ENCODE data around the gene TRIP10.
A peak's percentile ranks its signal among the peaks of the same experiment; 100 is the strongest.

TRIP10 gene

DNA sequence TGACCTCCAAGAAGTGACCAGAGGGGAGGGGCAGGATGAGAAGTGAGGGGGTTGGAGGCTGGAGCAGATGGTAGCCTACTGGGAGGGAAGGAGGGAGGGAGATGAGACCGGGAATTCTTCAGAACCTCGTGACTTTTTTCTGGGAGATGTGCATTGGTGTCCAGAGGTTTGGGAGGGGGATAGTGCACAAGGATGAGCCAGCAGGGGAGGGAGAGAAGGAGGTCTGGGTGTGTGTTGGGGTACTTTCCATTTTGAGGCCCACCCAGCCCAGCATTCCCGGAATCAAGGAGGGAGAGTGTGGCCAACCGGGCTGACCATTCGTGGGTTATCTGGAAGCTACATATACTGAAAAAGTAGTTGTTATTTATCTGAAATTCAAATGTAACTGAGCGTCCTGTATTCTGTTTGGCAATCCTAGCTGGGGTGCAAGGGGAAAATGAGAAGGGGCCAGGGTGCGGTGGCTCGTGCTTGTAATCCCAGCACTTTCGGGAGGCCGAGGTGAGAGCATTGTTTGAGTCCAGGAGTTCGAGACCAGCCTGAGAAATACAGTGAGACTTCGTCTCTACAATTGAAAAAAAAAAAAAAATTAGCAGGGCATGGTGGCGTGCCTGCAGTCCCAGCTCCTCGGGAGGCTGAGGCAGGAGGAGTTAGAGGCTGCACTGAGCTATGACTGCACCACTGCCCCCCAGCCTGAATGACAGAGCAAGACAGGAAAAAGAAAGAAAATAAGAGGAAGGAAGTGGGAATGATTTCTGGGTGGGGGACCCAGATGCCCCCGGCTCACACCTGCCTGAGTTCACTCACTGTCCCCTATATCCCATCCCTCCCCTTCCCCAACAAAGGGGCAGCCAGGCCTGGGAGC, 14.6 kb upstream of the TRIP10 start:
- DNase-seq (ENCODE audit: low spot score), result no peak

DNA sequence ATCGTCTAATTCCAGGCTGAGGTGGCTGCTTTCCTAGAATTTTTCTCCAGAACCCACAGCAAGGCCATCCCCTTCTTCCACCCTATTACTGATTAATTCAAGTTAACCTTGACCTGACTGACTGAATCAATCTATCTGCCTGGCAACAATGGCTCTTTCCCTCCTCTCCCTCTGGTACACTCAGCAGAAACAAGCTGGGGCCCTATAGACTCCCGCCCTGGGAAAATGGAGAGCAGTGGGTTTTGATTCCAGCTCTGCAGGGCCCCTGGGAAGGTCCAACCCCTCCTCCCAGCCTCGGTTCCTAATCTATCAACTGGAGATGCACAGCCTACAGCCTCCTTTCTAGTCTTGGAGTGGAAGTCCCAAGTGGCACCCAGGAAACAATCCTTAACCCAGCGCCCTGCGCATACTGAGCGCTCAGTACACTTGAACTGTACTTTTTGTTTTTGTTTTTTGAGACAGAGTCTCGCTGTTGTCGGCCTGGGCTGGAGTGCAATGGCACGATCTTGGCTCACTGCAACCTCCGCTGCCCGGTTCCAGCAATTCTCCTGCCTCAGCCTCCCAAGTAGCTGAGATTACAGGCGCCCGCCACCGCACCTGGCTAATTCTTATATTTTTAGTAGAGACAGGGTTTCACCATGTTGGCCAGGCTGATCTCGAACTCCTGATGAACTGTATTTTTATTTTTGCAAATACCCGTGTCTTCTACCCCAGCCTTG, 13.8 kb upstream of the TRIP10 start:
- no peak for DNase-seq (ENCODE audit: low spot score)

DNA sequence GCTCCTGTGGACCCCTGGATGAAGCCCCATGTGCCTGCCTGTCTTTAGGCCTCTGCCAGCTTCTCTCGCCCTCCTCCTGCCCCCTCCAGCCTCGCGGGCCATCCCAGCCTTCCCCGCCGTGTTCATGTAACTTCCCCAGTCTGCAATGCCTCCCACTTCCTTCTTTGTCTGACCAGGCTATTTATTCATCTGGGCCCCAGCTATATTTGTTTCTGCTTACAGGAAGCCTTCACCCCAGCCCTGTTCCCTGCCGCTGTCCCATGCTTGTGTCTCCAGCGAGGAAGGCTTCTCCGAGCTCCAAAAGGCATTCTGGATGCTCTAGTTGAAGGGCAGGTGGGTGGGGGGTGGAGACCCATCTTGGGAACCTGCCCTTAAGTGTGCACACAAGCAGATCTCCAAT, 11.1 kb upstream of the TRIP10 start:
- DNase-seq (ENCODE audit: low spot score), result no peak

DNA sequence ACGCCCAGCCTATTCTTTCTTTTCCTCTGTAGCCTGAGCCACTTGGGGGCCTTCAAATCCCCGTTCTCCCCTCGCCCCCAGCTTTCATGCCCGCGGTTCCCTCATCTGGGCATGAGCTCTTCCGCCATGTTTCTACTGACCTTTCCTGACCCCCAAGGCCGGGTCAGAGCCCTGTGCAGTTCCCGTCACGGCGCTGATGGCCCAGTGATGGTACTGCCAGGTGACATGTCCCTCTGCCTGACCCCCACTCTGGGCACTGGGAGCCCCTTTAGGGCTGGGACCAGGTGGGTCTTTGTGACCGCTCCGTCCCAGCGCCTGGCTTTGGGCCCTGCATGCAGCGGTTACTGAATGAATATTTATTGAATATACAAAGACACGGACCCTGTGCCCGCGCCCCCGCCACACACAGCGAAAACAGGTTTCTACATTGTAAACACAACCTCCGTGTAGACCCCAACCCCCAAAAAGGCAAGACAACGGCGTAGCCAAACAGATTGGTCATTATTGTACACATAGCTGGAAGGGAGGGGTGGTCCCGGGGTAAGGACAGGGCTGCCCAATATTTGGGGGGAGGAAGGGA, 9.8 kb upstream of the TRIP10 start:
- DNase-seq (ENCODE audit: low spot score), result no peak

DNA sequence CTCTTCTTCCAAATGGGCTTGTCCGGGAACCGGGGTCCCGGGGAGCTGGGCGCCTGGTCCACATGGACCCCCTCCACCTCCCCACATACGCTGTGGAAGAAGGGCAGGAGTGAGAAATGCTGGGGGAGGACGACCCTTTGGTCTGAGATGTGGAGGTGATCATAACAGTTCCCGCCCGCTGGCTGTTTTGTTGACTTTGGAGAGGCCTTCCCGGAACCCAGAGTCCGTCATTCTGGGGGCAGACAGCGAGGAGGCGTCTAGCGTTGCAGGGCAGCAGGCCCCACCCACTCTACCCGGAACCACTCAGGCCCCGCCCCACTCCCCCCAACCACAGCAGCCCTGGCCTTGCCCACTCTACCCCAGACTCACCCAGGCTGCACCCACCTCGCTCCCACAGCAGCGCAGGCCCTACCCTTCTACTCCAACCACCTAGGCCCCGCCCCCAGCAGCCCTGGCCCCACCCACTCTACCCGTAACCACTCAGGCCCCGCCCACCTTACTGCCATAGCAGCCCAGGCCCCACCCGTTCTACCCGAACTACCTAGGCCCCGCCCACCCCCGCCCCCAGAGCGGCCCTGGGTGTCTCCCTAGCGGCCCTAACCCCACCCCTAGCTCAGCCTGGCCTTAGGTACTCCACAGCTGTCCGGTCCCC, 9.2 kb upstream of the TRIP10 start:
- DNase-seq (ENCODE audit: low spot score), result no peak

DNA sequence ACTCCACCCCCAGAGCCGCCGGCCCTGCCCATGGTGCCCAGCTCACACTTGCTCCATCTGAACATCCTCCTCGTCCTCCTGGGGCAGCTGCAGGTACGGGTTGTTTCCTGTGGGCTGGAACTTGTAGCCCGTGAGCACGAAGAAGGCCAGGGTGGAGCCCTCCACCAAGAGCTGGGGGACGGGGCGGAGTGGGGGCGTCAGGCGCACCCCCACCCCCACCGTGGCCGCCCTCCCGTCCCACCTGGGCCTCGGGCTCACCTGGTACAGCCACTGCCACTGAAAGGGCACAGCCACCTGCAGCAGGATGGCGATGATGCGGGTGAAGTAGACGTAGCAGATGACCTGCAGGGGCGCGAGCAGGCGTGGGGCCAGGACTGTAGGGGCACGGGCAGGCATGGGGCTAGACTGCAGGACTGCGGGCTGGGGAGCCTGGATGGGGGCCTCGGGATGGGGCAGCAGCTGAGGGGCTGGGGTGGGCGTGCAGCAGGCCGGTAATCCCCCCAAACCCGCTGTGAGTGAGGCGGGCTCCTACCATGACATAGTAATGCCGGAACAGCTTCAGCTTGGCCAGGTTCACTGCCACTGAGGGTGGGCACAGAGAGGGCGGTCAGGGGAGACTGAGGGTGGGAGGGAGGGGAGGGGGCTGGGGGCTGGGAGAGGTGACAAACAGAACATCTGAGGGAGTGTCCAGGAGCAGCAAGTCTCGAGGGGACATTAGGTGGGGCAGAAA, 8.4 kb upstream of the TRIP10 start:
- DNase-seq (ENCODE audit: low spot score), result no peak

DNA sequence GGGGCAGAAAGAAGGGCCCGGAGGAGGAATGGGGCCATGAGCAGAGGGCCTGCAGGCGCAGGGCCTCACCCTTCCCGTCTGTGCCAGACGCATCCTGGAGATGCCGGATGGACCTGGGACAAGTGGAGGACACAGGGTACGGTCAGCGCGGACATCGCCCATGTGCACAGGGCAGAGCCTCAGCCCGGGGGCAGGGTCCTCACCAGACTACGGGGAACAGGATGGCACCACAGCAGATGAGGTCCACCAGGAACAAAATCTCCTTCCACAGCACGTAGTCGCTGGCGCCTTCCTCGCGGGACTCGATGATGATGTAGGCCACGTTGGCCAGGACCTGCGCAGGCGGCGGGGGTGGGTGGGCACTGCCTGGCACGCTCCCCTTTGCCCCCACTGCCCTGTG, 7.7 kb upstream of the TRIP10 start:
- DNase-seq (ENCODE audit: low spot score), result no peak

DNA sequence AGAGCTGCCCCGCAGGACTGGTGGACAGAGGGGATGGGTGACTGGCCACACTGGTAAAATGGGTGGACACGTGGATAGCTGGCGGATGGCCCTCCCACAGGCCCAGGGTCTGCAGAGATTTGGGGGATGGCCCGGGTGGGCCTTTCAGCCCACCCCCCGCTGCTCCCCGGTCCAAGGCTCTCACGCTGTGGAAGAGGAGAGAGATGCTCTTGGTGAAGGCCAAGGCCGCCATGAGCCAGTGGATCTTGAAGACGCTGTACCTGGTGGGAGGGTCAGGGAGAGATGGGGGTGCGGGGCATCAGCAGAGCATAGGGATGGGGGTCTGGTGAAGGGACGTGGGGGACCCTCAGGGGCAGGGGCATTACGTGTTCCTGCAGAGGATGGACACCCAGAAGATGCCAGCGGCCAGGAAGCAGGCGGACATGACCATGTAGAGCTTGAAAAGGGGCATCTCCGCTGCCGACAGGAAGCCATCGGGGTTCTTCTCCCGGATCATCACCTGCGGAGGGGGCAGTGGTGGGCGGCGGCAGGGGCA, 6.6 kb upstream of the TRIP10 start:
- no peak for DNase-seq (ENCODE audit: low spot score)

DNA sequence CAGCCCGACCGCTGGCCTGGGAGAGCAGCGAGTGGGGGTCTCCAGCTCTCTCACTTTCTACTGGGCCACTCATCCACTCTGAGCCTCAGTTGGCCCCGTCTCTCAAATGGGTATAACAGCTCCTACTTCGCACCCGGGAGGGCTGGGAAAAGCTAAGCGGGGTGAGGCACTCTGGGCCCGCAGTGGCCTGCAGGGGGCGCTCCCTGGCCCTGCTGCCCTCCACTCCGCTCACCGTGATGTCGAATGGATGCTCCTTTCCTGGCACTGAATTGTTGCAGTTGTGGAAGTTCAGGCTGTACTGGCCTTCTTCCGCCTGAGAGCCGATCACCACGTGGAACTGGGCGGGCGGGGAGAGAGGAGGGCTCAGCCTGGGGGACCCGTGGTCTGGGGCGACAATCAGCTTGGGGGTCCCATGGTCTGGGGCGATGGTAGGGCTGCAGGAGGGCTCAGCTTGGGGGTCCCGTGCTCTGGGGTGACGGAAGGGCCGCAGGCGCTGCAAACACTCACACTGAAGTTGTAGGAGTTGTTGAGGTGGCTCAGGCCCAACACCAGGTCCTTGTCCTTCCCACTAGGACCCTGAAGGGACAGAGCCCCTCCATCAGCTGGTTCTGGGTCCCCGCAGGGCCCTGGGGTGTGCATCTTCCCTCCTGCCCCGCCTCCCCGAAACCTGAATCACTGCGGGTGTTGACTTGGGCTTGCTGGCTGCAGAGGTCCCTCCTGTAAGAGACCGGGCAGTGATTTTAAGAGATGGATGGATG, 6.0 kb upstream of the TRIP10 start:
- no peak for DNase-seq (ENCODE audit: low spot score)

DNA sequence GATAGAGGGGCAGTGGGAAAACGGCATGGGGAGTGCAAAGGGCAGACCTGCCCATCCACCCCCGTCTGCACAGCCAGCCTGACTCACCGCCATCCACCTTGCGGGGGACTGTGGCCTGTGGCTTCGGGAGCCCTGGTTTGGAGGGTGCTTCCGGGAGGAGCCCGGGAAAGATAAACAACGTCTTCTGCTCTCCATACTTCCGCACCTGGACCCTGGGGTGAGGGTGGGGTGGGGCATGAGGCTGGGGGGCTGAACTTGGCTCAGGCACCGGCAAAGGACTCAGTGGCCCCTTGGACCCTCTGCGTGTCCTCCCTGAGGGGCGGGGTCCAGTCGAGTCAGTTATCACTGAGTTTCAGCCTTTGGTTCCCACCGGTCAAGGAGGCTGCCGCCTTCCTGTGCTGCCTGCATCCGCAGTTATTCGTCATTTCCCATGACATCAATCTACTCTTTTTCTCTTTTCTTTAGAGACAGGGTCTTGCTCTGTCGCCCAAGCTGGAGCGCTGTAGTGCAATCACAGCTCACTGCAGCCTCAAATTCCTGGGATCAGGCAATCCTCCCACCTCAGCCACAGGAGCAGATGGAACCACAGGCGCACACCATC, 5.3 kb upstream of the TRIP10 start:
- no peak for DNase-seq (ENCODE audit: low spot score)

DNA sequence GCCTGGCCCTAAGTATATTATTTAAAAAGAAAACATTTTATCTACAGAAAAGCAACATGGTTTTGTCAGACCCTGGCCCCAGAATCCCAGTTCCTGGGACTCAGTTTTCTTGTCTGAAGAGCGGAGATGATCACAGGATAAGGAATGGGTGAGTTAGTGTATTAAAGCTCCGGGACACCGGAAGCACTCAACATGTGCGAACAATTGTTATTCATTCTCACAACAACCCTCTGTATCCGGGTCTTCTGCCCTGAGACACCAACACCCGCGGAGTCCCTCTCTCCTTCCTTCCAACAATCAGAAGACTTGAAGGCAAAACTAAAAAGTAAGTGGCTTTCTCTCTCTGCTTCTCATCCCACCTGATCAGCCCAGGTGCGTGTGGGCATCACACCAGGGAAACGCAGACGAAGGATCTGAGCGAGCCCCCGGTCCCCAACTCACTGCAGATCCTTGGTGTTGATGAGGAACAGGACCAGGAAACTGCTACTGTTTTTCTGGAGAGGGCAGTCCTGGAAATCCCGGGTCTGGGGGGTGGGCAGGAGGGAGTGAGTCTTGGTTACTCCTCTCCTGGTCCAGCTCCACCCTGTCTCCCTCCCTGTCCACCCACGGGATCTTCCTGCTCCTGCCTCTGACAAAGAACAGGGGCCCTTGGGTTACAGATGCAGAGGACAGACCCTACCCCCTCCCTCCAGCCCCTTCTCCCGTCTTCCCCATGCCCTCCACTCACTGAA, 4.1 kb upstream of the TRIP10 start:
- no peak for DNase-seq (ENCODE audit: low spot score)

DNA sequence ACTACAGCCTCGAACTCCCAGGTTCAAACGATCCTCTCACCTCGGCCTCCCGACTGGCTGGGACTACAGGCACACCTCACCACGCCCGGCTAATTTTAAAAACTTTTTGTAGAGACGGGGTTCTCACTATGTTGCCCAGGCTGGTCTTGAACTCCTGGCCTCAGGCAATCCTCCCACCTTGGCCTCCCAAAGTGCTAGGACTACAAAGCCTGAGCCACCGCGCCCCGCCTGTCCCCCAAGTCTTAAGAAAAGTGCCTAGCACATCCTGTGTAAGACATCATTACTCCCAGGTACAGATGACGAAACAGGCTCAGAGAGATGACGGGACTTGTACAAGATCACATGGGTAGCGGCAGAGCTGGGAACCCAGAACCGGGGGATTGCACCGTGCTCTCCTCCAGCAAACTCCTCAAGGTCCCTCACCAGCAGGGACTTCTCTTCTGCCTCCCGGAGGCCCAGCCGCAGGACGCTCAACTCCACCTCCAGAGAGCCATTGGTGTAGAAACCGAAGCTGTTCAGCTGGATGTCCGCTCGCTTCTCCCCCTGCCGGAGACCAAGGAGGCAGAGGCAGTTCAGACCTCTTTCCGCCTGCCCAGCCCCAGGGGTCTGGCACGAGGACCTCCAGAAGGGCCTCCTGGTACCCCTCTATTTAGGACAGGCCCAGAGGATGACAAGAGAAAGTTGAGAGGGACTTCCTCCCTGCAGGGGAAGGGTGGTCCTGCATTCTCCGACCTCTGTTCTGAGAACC, 3.1 kb upstream of the TRIP10 start:
- peak; percentile 83 for DNase-seq (ENCODE audit: low spot score)

DNA sequence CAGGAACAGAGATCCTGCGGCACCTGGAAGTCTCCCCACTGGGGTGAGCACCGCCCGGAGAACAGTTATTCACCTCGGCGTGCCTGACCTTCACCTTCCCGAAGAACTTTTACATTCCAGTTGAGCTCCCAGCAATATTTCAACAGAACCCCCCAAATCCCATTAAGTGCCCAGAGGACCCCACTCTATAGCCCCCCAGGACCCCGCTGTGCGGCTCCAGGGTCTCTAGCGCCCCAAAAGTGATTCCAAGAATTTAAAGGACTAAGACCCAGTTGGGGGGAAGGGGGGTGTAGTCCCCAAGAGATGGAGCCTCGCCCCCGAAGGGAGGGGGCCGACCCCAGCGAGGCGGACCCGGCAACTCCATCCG, 2.6 kb upstream of the TRIP10 start:
- DNase-seq (ENCODE audit: low spot score), result no peak

DNA sequence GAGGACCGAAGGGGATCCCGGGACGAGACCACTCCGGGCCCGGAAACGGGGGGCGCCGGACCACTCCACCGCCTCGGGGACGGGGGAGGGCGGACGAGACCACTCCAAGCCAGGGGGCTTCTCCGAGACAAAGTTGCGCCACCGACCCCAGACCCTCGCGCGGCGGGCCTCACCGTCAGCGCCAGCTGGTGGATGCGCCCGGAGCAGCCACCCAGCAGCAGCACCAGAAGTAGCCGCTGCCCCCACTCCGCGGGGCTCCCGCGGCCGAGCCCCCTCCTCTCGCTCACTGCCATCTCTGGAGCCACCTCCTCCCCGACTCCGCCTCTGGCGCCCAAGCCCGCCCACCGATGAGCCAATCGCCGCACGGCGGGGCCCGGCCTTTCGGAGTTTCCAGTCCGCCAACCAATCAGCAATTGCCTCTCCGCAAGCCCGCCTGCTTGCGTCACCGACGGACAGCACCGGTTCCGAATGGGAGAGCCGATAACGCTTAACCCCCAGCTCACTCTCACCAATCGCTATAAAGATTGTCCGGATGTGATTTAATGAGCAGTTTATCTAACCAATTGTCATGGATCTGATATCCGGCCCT, 2.1 kb upstream of the TRIP10 start, which contains the start of gene GPR108:
TSS of gene GPR108 (minus strand) at position 297 of the 589 bp plus-strand sequence. CDS start at position 293, 4 bp downstream.
- DNase-seq (ENCODE audit: low spot score), result peak; percentile 100

DNA sequence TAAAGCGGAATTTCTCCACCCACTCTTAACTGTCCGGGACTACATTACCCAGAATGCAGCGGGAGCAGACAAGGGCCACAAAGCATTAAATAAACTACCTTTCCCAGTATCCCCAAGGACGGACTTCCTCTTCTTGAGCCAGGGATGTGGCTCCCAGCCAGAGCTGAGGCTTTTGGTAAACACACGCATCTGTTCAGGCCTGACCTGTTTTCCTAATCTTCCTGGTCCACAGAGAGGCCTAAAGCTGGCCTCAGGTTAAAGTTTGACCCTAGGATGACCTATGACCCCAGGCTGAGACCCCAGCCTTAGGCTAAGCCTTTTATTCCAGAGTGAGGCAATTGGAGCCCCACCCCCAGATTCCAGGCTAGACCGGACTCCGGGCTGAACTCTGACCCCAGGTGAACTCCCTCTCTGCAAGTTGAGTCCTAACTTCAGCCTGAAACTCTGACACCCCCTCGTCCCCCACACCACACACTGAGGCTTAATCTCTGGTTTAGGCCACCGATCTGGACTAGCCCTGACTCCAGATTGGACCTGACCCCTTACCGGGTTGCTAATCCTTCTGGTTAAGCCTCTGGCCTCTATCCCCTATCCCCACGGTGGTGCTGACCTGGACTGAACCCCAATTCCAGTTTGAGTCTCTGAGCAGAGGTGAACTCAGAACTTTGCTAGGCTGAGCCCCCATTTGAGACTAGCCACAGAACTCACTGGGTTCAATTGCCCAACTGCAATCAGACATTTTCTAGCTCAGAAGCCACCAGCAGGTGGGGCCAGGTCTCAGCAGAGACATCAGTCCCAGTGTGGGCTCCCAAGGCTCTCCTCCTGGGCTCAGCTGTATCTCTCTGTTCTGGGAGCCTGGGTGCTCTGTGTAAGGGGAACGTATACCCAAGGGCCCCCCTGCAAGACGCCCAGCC, 1.4 kb upstream of the TRIP10 start:
- DNase-seq (ENCODE audit: low spot score), result peak; percentile 75

DNA sequence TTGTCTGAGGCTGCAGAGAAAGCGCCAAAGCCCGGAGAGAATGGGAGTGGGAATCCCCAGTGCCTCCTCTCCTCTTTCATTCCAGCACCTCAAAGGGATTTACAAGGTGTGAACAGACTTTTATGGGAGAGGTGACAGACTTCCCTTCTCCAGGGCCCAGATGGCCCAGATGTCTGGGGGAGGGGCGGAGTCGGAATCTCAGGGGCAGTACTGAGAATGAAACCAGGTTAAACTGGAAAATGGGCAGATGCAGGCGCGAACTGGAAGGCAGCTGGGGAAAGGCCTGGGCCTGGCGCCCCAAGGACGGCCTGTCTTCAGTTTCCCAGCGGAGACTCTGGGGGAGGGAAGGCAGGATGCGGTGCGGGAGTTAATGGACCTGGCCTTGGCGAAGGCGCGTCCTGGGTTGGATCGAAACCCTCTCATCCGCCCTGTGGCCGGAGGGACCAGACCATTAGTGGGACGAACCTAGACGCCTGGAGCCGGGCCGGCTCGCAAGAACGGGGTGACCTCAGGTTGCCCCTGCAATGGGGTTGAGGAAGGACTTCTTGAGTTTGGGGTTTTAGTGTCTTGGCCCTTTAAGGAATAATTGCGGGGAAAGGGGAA, 592 bp upstream of the TRIP10 start:
- no peak for DNase-seq (ENCODE audit: low spot score)

Measured in SK-N-DZ (cell line).